ENCODE measurements around the gene NRM. TPM values are rescaled to one million over a fixed set of nuclear protein-coding genes. Genes with fewer than 3 reads are reported as not detected.

NRM gene
- total RNA-seq, 2 donors from 2014 or later = 2.6 to 5.2 TPM

- TF ChIP-seq, protein P1, sequence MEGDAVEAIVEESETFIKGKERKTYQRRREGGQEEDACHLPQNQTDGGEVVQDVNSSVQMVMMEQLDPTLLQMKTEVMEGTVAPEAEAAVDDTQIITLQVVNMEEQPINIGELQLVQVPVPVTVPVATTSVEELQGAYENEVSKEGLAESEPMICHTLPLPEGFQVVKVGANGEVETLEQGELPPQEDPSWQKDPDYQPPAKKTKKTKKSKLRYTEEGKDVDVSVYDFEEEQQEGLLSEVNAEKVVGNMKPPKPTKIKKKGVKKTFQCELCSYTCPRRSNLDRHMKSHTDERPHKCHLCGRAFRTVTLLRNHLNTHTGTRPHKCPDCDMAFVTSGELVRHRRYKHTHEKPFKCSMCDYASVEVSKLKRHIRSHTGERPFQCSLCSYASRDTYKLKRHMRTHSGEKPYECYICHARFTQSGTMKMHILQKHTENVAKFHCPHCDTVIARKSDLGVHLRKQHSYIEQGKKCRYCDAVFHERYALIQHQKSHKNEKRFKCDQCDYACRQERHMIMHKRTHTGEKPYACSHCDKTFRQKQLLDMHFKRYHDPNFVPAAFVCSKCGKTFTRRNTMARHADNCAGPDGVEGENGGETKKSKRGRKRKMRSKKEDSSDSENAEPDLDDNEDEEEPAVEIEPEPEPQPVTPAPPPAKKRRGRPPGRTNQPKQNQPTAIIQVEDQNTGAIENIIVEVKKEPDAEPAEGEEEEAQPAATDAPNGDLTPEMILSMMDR (IDR thresholded peaks at IDR 0.05) = no peak
- no peak for TF ChIP-seq POLR2A (IDR thresholded peaks at IDR 0.05)
- intact Hi-C loops (cut with DNase I) = no loop called here
- Histone ChIP-seq H3K36me3 (replicated peaks in 1 of 2; ENCODE audit: insufficient read depth in 1 of 2, low read depth in 2 of 2) (no peaks in the 10 kb centered on the region), H3K27ac (peak overlapping the region in 3 of 4 donors; percentile 90 to 98 (median 95)), H3K4me3 (no peak overlapping the region), H3K4me1 (peaks cover 61% of the 10 kb centered on the region), H3K27me3 (no peaks in the 10 kb centered on the region), H3K9me3 (no peaks in the 10 kb centered on the region)
- ATAC-seq = no peak
- WGBS, 2 donors = 78 to 84% methylated on average over 10 of the region's 11 CpGs
- no peak for DNase-seq
Measured at GRCh38 chr6:30689022-30689865, 1.5 kb downstream of the NRM start.

DNA sequence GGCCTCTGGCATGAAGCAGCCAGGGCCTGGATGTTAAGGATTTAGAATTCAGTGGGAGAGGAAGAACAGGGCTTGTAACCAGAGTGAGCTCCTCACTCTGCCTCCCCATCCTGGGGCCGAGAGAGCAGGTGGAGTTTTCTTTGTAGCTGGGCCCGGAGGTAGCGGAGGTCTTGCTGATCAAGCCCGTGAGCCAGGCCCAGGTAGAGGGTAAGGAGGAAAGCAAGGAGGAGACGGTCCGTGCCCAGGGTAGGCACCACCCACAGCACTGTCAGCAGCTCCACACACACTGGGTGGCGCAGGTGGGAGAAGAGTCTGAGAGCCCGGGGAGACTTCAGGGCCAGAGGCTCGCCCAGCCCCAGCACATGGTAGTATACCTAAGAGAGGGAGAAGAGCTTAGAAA, 2.2 kb downstream of the NRM start:
- TF ChIP-seq POLR2A (IDR thresholded peaks at IDR 0.05) = no peak
- no peak for DNase-seq
- peaks cover 62% of the 10 kb centered on the region for H3K4me1 ChIP-seq
- no peak overlapping the region for H3K4me3 ChIP-seq
- 77 to 81% methylated on average over 4 to 9 of the region's 9 CpGs for WGBS, 2 donors
- no peaks in the 10 kb centered on the region for H3K36me3 ChIP-seq (replicated peaks in 1 of 2; ENCODE audit: insufficient read depth in 1 of 2, low read depth in 2 of 2)
- no peaks in the 10 kb centered on the region for H3K9me3 ChIP-seq
- intact Hi-C loops (cut with DNase I) = no loop called here
- ATAC-seq = no peak
- H3K27ac ChIP-seq = peak overlapping the region; percentile 79 to 98 (median 92)
- no peaks in the 10 kb centered on the region for H3K27me3 ChIP-seq

DNA sequence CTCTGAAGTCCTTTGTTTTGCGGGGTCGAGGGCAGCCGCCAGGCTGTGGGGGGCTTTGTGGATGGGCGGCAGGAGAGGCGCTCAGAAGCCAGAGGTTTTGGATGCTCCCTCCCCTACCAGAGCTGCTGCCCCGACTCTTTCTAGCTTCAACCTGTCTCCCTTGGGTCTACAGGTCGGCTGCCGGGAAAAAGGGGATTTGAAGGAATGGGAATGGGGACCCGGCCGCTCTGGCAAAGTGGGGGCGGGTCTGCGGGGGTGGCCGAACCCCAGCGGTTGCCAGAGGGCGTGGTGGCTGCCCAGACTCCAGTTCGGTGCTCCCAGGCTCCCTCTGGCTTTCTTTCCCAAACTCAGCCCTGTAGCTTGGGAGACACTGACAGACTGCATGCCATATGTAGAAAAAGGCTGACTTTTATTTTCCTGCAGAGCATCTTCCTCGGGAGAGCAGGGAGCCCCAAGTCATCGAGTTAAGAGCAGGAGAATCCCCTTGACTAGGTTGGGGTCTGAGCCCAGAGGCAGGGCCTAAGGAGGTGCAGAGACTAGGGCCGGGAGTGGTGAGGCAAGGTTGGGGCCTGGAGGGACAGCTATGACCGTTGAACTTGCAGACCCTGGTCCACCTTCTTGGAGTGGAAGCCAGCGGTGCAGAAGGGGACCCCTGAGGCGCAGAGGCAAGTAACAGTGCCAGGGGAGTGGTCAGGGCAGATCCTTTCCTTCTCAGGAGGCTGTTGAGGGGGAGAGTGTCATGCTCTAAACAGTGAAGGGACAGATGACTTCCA, 2.9 kb downstream of the NRM start:
- TF ChIP-seq, protein P1 (IDR thresholded peaks at IDR 0.05) = no peak
- TF ChIP-seq POLR2A (IDR thresholded peaks at IDR 0.05) = peak in 1 of 3 donors; percentile 20
- ATAC-seq = no peak
- Histone ChIP-seq H3K36me3 (replicated peaks in 1 of 2; ENCODE audit: insufficient read depth in 1 of 2, low read depth in 2 of 2) (no peaks in the 10 kb centered on the region), H3K4me3 (peak overlapping the region; percentile 53 to 68), H3K27me3 (no peaks in the 10 kb centered on the region), H3K27ac (peak overlapping the region; percentile 79 to 98 (median 92)), H3K4me1 (peaks cover 69% of the 10 kb centered on the region), H3K9me3 (no peaks in the 10 kb centered on the region)
- WGBS, 2 donors = 15 to 18% methylated on average over 15 to 22 of the region's 22 CpGs
- intact Hi-C loops (cut with DNase I) = no loop called here
- no peak for DNase-seq

DNA sequence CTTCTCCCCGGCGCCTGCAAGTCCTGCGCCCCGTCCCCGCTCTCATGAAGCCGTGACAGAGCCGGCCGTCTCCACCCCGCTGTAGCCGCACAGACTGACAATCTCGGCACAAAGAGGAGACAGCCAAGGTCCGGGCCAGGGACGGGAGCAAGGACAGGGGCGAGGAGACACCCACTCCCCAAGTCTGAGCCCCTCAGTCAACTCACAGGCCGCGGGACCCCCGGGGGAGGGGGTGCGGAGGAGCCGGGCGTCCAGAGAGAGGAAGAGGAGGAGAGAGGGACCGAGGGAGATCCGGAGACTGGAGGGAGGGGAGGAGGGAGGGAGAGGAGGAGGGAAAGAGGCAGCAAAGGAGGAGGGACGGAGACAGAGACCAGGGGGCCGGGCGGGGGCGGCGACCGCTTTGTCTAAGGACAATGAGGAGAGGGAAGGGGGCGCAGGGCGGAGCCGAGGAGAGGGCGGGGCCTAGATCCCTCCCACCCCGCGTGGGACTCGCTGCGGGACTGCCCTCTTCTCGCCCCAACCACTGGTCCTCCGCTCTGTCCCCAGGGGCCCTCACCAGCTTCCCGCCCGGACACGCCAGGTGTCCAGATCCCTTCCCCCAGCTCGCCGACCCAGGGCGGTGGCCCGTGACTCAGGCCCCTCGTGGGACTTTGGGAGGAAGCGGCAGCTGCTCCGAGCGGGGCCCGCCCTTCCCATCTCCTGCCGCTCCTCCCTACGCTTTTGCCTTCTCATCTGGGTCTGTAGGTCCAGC, 3.7 kb downstream of the NRM start:
- H3K9me3 ChIP-seq = no peaks in the 10 kb centered on the region
- intact Hi-C loops (cut with DNase I) = no loop called here
- peak overlapping the region; percentile 79 to 98 (median 92) for H3K27ac ChIP-seq
- H3K4me1 ChIP-seq = peaks cover 71% of the 10 kb centered on the region
- TF ChIP-seq, protein P1 (IDR thresholded peaks at IDR 0.05) = no peak
- TF ChIP-seq POLR2A (IDR thresholded peaks at IDR 0.05) = peak; percentile 51 to 59 (median 57)
- ATAC-seq (peak; percentile 57), DNase-seq (peak; percentile 78 to 92 (median 86))
- H3K4me3 ChIP-seq = peak overlapping the region; percentile 53 to 68
- H3K36me3 ChIP-seq (replicated peaks in 1 of 2; ENCODE audit: insufficient read depth in 1 of 2, low read depth in 2 of 2) = no peaks in the 10 kb centered on the region
- WGBS, 2 donors = 0 to 1% methylated on average over 34 to 51 of the region's 52 CpGs
- H3K27me3 ChIP-seq = no peaks in the 10 kb centered on the region

Data from body of pancreas (tissue), 4 donors.